HG03135 (cell line): ENCODE results near the gene FICD.
"Not testable (repeated sequence)": the region's sequence is repeated elsewhere in the genome, so short reads cannot be mapped to it uniquely, and the experiment has no call there.

Source experiments
- ATAC-seq: cut with Tn5 transposase; IDR thresholded peaks from one replicate; pipeline ENCODE4 v1.9.1; 2021; ENCODE audit warnings: mild to moderate bottlenecking, moderate library complexity; ENCODE audit not compliant: unreplicated experiment

The FICD gene

GRCh38 chr12:108531929-108532848, 17.1 kb downstream of the FICD start:
- no peak for ATAC-seq

- no peak for ATAC-seq
These were observed 23.1 kb downstream of the FICD start for GRCh38 chr12:108538146-108538545.

- no peak for ATAC-seq
These were observed 23.6 kb downstream of the FICD start for GRCh38 chr12:108538616-108539195.

GRCh38 chr12:108542320-108542719, 27.2 kb downstream of the FICD start:
- no peak for ATAC-seq

GRCh38 chr12:108543652-108544051, 28.6 kb downstream of the FICD start:
- ATAC-seq = no peak

GRCh38 chr12:108547686-108548085, 32.6 kb downstream of the FICD start:
- ATAC-seq = no peak

- ATAC-seq = no peak
These were observed 34.0 kb downstream of the FICD start for GRCh38 chr12:108548954-108549521.

GRCh38 chr12:108551535-108551934, 36.5 kb downstream of the FICD start:
- ATAC-seq = no peak

GRCh38 chr12:108553799-108554198, 38.7 kb downstream of the FICD start:
- no peak for ATAC-seq

- ATAC-seq = not testable (repeated sequence)
These were observed 40.3 kb downstream of the FICD start for GRCh38 chr12:108555383-108555782.

GRCh38 chr12:108559007-108559655, 44.1 kb downstream of the FICD start:
- ATAC-seq = no peak

- ATAC-seq = no peak
These were observed 44.7 kb downstream of the FICD start for GRCh38 chr12:108559748-108560147.

- no peak for ATAC-seq
These were observed 45.2 kb downstream of the FICD start for GRCh38 chr12:108560321-108560721.

- peak; percentile 44 for ATAC-seq
These were observed 46.0 kb downstream of the FICD start, which contains the start of gene SART3 for GRCh38 chr12:108560752-108561719. SART3 (minus strand) TSS chr12:108561173; CDS start chr12:108561154, 19 bp downstream.

GRCh38 chr12:108561852-108562347, 46.8 kb downstream of the FICD start:
- no peak for ATAC-seq

GRCh38 chr12:108562348-108563135, 47.5 kb downstream of the FICD start, which contains the start of gene ISCU:
ISCU (plus strand) TSS chr12:108562596; CDS start chr12:108562623, 27 bp downstream.
- ATAC-seq = peak; percentile 51

- peak; percentile 30 for ATAC-seq
These were observed 48.2 kb downstream of the FICD start for GRCh38 chr12:108563136-108563803.

- ATAC-seq = no peak
These were observed 48.7 kb downstream of the FICD start for GRCh38 chr12:108563804-108564151.

- no peak for ATAC-seq
These were observed 49.6 kb downstream of the FICD start for GRCh38 chr12:108564724-108565123.
